Measurements from ENCODE around the gene ZNF470.

ZNF470 gene

DNA sequence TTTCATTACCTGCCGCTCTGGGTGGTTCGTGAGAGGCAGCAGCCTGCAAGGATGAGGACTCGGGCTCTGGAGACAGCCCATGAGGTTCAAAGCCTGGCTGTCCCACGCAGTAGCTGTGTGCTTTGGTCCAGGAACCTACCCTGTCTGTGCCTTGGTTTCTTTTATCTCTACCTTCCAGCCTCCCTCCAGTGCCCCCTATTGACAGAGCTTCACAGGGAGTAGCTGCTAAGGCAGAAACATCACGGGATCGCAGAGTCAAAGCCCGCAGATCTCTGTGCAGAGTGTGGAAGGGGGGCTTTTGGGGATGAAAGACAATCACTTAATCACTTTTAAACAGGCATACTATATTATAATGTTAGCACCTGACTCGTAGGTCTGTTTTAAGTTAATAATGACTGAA lies 44.0 kb downstream of the ZNF470 start:
- DNase-seq, result no peak

DNA sequence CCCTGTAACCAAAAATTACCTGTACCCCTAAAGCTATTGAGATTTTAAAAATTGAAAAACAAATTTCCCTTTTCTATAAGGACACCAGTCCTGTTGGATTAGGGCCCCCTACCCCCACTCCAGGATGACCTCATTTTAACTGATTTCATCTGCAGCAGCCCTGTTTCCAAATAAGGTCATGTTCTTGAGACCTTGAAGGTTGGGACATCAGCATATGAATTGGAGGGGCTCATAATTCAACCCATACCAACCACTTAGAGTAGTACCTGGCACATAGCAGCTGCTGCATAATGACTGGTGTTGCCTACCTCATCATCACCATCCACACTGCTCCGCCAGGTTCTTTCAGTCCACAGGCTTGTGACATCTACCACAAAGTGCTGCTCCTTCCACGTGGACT lies 45.5 kb downstream of the ZNF470 start:
- DNase-seq, result no peak

- DNase-seq, result no peak
These were observed 46.4 kb downstream of the ZNF470 start for GRCh38 chr19:56613639-56614038.

DNA sequence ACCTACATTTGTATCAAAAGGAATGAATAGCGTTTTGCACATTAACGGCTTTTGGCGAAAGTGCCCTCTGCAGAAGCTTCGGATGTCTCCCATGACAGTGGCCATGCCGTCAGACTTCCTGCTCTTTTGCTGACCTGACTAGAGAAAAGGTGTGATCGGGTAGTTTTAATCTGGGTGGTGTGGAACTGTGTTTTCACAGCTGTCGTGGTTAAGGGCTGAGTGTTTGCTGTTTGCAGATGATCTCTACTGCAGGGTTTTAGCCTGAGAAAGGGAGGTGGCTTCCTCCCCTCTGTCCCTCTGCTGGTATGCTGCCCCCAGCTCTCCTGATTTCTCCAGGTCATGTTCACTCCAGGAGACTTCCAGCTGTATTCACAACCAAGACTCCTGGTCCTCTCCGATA lies 50.3 kb downstream of the ZNF470 start:
- no peak for DNase-seq

DNA sequence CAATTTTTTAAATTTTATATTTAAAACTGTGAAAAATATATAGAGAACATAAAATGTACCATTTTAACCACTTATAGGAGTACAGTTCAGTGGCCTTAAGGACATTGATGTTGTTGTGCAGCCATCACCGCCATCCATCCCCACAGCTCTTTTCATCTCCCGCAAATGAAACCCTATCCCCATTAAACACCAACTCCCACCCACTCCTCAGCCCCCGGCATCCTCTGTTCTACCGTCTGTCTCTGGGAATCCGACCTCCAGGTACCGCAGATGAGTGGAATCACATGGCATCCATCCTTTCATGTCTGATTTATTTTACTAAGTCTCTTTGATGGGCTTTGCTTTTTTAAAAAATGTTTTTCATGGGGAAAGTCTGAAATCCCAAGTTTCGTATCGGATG lies 51.9 kb downstream of the ZNF470 start:
- no peak for DNase-seq

DNA sequence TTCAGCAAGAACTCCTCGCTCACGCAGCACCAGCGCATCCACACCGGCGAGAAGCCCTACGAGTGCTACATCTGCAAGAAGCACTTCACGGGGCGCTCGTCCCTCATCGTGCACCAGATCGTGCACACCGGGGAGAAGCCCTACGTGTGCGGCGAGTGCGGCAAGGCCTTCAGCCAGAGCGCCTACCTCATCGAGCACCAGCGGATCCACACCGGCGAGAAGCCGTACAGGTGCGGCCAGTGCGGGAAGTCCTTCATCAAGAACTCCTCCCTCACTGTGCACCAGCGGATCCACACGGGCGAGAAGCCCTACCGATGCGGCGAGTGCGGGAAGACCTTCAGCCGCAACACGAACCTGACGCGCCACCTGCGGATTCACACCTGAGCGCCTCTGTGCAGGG lies 55.1 kb downstream of the ZNF470 start:
- DNase-seq, result no peak

GRCh38 chr19:56623006-56623405 lies 55.7 kb downstream of the ZNF470 start:
- DNase-seq, result no peak

DNA sequence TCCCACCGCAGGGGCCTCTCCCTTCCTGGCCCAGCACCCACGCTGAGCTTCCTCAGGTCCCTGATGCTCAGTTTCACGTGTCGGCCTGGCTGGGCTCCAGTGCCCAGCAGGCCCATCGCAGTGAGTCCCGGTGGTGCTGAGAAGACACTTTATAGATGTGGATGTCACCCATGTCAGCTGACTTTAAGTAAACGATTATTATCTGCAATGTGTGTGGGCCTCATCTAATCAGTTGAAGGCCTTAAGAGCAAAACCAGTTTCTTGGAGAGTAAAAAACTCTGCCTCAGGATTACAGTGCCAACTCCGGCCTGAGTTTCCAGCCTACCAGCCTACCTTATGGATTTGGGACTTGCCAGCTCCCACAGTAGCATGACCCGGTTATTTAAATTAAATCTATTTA lies 58.4 kb downstream of the ZNF470 start:
- DNase-seq, result no peak

DNA sequence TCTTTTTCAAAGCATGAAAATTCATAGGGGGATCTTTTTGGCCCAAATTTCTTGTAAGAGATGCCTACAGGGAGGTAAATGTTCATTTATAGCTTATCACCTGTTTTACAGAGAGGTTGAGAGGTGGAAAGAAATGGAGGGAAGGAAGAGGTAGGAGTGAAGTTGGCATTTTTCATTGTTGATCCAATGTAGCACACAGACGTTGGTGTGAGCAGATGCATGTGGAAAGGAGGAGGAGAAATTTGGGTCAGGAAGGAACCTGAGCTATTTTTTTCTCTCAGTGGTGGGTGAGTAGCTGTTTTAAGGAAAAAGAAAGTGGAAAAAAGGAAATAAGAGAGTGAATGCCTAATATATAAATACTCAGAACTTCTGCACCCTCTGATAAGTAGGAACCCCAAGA lies 65.8 kb downstream of the ZNF470 start:
- DNase-seq, result no peak

GRCh38 chr19:56637976-56638555 lies 70.8 kb downstream of the ZNF470 start:
- DNase-seq, result peak in 1 of 5 experiments; percentile 58

Measured in T-helper 2 cell (primary cell).